HEK293 (cell line): Measurements from ENCODE around the gene TSPO2.

Experiments
- CTCF ChIA-PET: fragments of 350-600 bp; formaldehyde crosslinking; extraction: SDS; loops from one replicate; lab custom pipeline; 2021; ENCODE audit warnings: antibody characterized with exemption; lab: Yijun Ruan, JAX
- POLR2A ChIA-PET: fragments of 300-600 bp; formaldehyde crosslinking; extraction: SDS; loops from one replicate; lab custom pipeline; 2020; ENCODE audit warnings: antibody characterized with exemption, inconsistent platforms; lab: Yijun Ruan, JAX
- H3K27ac ChIP-seq: fragments of 200-500 bp; sonication (Bioruptor generic); 2 replicates; pipeline ENCODE4 v1.5.1; 2014; ENCODE audit warnings: low read depth, low read length, control low read depth, inconsistent platforms; ENCODE audit errors: extremely low read depth
- H3K36me3 ChIP-seq, 2 experiments: fragments of 200-500 bp in 1 of 2; sonication (Bioruptor generic) in 1 of 2; 1 replicate in 1 of 2; 2 replicates in 1 of 2; pipeline ENCODE4 v1.5.1; 2014 to 2017; ENCODE audit warnings: inconsistent platforms in 2 of 2, low read length in 2 of 2; ENCODE audit not compliant: control insufficient read depth in 2 of 2, insufficient read depth in 1 of 2
- H3K4me1 ChIP-seq: fragments of 200-500 bp; sonication (Bioruptor generic); 2 replicates; pipeline ENCODE4 v1.5.1; 2014; ENCODE audit warnings: mild to moderate bottlenecking, low read length, inconsistent platforms; ENCODE audit not compliant: control insufficient read depth, insufficient read depth
- H3K4me3 ChIP-seq: 2 replicates; pipeline ENCODE4 v1.5.1; 2011; ENCODE audit warnings: low read depth, mild to moderate bottlenecking, control low read depth, low read length, moderate library complexity
- H3K9me3 ChIP-seq: fragments of 200-500 bp; sonication (Bioruptor generic); 2 replicates; pipeline ENCODE4 v1.5.1; 2014; ENCODE audit warnings: low read depth, low read length, inconsistent platforms; ENCODE audit not compliant: control insufficient read depth, insufficient read depth
- HOXA7 ChIP-seq: sonication (generic); formaldehyde crosslinking; IDR thresholded peaks from 2 replicates; pipeline ENCODE4 v1.8.1; 2022; ENCODE audit warnings: missing genetic modification reagents, borderline replicate concordance
- MZF1 ChIP-seq: fragments of 450-650 bp; formaldehyde crosslinking; IDR thresholded peaks from 2 replicates; pipeline ENCODE4 v1.5.1; 2017; ENCODE audit warnings: missing biosample characterization, missing genetic modification characterization, borderline replicate concordance
- OSR2 ChIP-seq: fragments of 450-650 bp; formaldehyde crosslinking; IDR thresholded peaks from 2 replicates; pipeline ENCODE4 v1.5.1; 2016; ENCODE audit warnings: missing biosample characterization, missing genetic modification characterization
- SP3 ChIP-seq: fragments of 450-650 bp; formaldehyde crosslinking; IDR thresholded peaks from 2 replicates; pipeline ENCODE4 v1.5.1; 2016; ENCODE audit warnings: missing biosample characterization, missing genetic modification characterization
- TCF7L2 ChIP-seq: IDR thresholded peaks from 2 replicates; pipeline ENCODE4 v1.6.1; 2011; ENCODE audit warnings: low read depth, mild to moderate bottlenecking, inconsistent platforms, low read length, moderate library complexity, borderline replicate concordance
- ZBTB21 ChIP-seq: fragments of 450-650 bp; formaldehyde crosslinking; IDR thresholded peaks from 2 replicates; pipeline ENCODE4 v1.5.1; 2017; ENCODE audit warnings: missing biosample characterization, missing genetic modification characterization
- ZBTB7A ChIP-seq: fragments of 450-650 bp; formaldehyde crosslinking; IDR thresholded peaks from 2 replicates; pipeline ENCODE4 v1.5.1; 2016; ENCODE audit warnings: low read depth, missing biosample characterization, missing genetic modification characterization
- ZNF114 ChIP-seq: fragments of 450-650 bp; formaldehyde crosslinking; IDR thresholded peaks from 2 replicates; pipeline ENCODE4 v1.5.0; 2017; ENCODE audit warnings: missing biosample characterization, missing genetic modification characterization
- ZNF121 ChIP-seq: fragments of 450-650 bp; formaldehyde crosslinking; IDR thresholded peaks from 2 replicates; pipeline ENCODE4 v1.5.1; 2016; ENCODE audit warnings: missing biosample characterization, missing genetic modification characterization
- ZNF155 ChIP-seq: fragments of 450-650 bp; formaldehyde crosslinking; IDR thresholded peaks from 2 replicates; pipeline ENCODE4 v1.5.1; 2016; ENCODE audit warnings: missing biosample characterization, missing genetic modification characterization
- ZNF292 ChIP-seq: fragments of 450-650 bp; formaldehyde crosslinking; IDR thresholded peaks from 2 replicates; pipeline ENCODE4 v1.5.1; 2016; ENCODE audit warnings: low read depth, missing biosample characterization, missing genetic modification characterization, borderline replicate concordance
- ZNF366 ChIP-seq: fragments of 450-650 bp; formaldehyde crosslinking; conservative IDR thresholded peaks from 2 replicates; pipeline ENCODE4 v1.5.1; 2016; ENCODE audit warnings: missing biosample characterization, missing genetic modification characterization
- ZNF37A ChIP-seq: fragments of 450-650 bp; IDR thresholded peaks from 2 replicates; pipeline ENCODE4 v1.5.1; 2018; ENCODE audit warnings: missing biosample characterization, missing genetic modification characterization
- ZNF426 ChIP-seq: fragments of 450-650 bp; formaldehyde crosslinking; IDR thresholded peaks from 2 replicates; pipeline ENCODE4 v1.5.1; 2017; ENCODE audit warnings: missing biosample characterization, missing genetic modification characterization, mild to moderate bottlenecking, inconsistent platforms, moderate library complexity
- ZNF449 ChIP-seq: fragments of 450-650 bp; formaldehyde crosslinking; IDR thresholded peaks from 2 replicates; pipeline ENCODE4 v1.5.1; 2017; ENCODE audit warnings: missing biosample characterization, mild to moderate bottlenecking, missing genetic modification characterization, moderate library complexity
- ZNF501 ChIP-seq: fragments of 450-650 bp; formaldehyde crosslinking; IDR thresholded peaks from 2 replicates; pipeline ENCODE4 v1.5.1; 2016; ENCODE audit warnings: missing biosample characterization, missing genetic modification characterization
- ZNF548 ChIP-seq: fragments of 450-650 bp; formaldehyde crosslinking; IDR thresholded peaks from 2 replicates; pipeline ENCODE4 v1.5.1; 2016; ENCODE audit warnings: missing biosample characterization, missing genetic modification characterization
- ZNF654 ChIP-seq: fragments of 450-650 bp; formaldehyde crosslinking; IDR thresholded peaks from 2 replicates; pipeline ENCODE4 v1.5.1; 2016; ENCODE audit warnings: low read depth, missing biosample characterization, missing genetic modification characterization
- ZNF658 ChIP-seq: fragments of 450-650 bp; formaldehyde crosslinking; IDR thresholded peaks from 2 replicates; pipeline ENCODE4; 2016; ENCODE audit warnings: missing biosample characterization, missing genetic modification characterization
- ZNF707 ChIP-seq: fragments of 450-650 bp; formaldehyde crosslinking; IDR thresholded peaks from 2 replicates; pipeline ENCODE4 v1.5.1; 2016; ENCODE audit warnings: missing biosample characterization, missing genetic modification characterization
- ZNF791 ChIP-seq: fragments of 450-650 bp; formaldehyde crosslinking; IDR thresholded peaks from 2 replicates; pipeline ENCODE4 v1.5.1; 2016; ENCODE audit warnings: missing biosample characterization, missing genetic modification characterization
- ZSCAN4 ChIP-seq: fragments of 450-650 bp; formaldehyde crosslinking; IDR thresholded peaks from 2 replicates; pipeline ENCODE4 v1.5.1; 2017; ENCODE audit warnings: missing biosample characterization, missing genetic modification characterization
- ZXDB ChIP-seq: fragments of 450-650 bp; formaldehyde crosslinking; IDR thresholded peaks from 2 replicates; pipeline ENCODE4 v1.5.1; 2016; ENCODE audit warnings: missing biosample characterization, missing genetic modification characterization
- TF ChIP-seq, protein P1 (sequence below): fragments of 450-650 bp; formaldehyde crosslinking; conservative IDR thresholded peaks from 2 replicates; pipeline ENCODE4 v1.5.1; 2016; ENCODE audit warnings: low read depth, missing biosample characterization, missing genetic modification characterization

The TSPO2 gene

GRCh38 chr6:41038205-41038604 lies 4.1 kb upstream of the TSPO2 start (continued):
- TF ChIP-seq, protein P1, sequence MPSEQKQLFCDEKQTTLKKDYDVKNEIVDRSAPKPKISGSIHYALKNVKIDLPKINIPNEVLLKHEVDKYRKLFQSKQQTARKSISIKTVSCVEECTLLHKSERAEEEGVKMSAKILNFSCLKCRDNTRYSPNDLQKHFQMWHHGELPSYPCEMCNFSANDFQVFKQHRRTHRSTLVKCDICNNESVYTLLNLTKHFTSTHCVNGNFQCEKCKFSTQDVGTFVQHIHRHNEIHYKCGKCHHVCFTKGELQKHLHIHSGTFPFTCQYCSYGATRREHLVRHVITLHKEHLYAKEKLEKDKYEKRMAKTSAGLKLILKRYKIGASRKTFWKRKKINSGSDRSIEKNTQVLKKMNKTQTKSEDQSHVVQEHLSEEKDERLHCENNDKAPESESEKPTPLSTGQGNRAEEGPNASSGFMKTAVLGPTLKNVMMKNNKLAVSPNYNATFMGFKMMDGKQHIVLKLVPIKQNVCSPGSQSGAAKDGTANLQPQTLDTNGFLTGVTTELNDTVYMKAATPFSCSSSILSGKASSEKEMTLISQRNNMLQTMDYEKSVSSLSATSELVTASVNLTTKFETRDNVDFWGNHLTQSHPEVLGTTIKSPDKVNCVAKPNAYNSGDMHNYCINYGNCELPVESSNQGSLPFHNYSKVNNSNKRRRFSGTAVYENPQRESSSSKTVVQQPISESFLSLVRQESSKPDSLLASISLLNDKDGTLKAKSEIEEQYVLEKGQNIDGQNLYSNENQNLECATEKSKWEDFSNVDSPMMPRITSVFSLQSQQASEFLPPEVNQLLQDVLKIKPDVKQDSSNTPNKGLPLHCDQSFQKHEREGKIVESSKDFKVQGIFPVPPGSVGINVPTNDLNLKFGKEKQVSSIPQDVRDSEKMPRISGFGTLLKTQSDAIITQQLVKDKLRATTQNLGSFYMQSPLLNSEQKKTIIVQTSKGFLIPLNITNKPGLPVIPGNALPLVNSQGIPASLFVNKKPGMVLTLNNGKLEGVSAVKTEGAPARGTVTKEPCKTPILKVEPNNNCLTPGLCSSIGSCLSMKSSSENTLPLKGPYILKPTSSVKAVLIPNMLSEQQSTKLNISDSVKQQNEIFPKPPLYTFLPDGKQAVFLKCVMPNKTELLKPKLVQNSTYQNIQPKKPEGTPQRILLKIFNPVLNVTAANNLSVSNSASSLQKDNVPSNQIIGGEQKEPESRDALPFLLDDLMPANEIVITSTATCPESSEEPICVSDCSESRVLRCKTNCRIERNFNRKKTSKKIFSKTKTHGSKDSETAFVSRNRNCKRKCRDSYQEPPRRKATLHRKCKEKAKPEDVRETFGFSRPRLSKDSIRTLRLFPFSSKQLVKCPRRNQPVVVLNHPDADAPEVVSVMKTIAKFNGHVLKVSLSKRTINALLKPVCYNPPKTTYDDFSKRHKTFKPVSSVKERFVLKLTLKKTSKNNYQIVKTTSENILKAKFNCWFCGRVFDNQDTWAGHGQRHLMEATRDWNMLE: no peak
- TF ChIP-seq ZNF707 (tag by site-specific recombination) (no peak), ZNF114 (tag by site-specific recombination) (no peak), ZXDB (tag by site-specific recombination) (no peak), ZNF292 (no peak), ZNF791 (no peak)
- TF ChIP-seq, all 188 proteins: peak for 0

- Histone ChIP-seq H3K4me1 (no peaks in the 10 kb centered on the region), H3K9me3 (no peaks in the 10 kb centered on the region), H3K27ac (no peak within 1 kb of the TSS), H3K36me3 (no peaks in the 10 kb centered on the region), H3K4me3 (no peak within 1 kb of the TSS)
- ChIA-PET POLR2A (no interaction called here), CTCF (interaction anchor here (0.6 to 8.3 kb wide), 43 partner anchors 12 to 1672 kb away, joined by 3 to 146 read pairs (median 3); partner anchors contain the start of gene APOBEC2)
- peak; percentile 29; the same call in 1 of the 2 replicates for TF ChIP-seq SP3
- no peak for TF ChIP-seq ZNF366 (tag by site-specific recombination)
- TF ChIP-seq ZNF654 (tag by site-specific recombination): peak; percentile 45; the same call in 1 of the 2 replicates
- TF ChIP-seq ZNF37A: no peak
- TF ChIP-seq TCF7L2: no peak
- no peak for TF ChIP-seq ZNF548 (tag by site-specific recombination)
- TF ChIP-seq ZBTB21: no peak
- TF ChIP-seq MZF1 (tag by site-specific recombination): no peak
These were observed 2.9 kb upstream of the TSPO2 start, which contains the start of gene UNC5CL for GRCh38 chr6:41039060-41039998. Gene UNC5CL (minus strand): TSS chr6:41039221. CDS start chr6:41035074, 4,147 bp downstream.

- Histone ChIP-seq H3K4me1 (no peaks in the 10 kb centered on the region), H3K27ac (no peak overlapping the region), H3K4me3 (no peak overlapping the region)
- POLR2A ChIA-PET: no interaction called here
- CTCF ChIA-PET: interaction anchor here (0.5 to 8.3 kb wide), 31 partner anchors 7 to 732 kb away, joined by 3 to 146 read pairs (median 3); partner anchors contain the start of gene APOBEC2
- TF ChIP-seq ZNF658: no peak
- no peak for TF ChIP-seq ZNF121
- no peak for TF ChIP-seq ZNF426 (tag by site-specific recombination)
- no peak for TF ChIP-seq ZSCAN4 (tag by site-specific recombination)
- TF ChIP-seq ZNF501 (tag by site-specific recombination): no peak
- TF ChIP-seq ZBTB7A (tag by site-specific recombination): no peak
- TF ChIP-seq HOXA7 (CRISPR knock-in tag): no peak
- no peak for TF ChIP-seq ZNF449 (tag by site-specific recombination)
- TF ChIP-seq ZNF155: no peak
- TF ChIP-seq OSR2 (tag by site-specific recombination): no peak
- TF ChIP-seq, all 188 proteins: peak for 0
- Histone ChIP-seq H3K9me3 (no peaks in the 10 kb centered on the region), H3K36me3 (no peaks in the 10 kb centered on the region)
These were observed 1.9 kb upstream of the TSPO2 start for GRCh38 chr6:41040101-41040939.
